ENCODE results near the gene LRRC37A3. TPM values are rescaled to one million over a fixed set of nuclear protein-coding genes. Genes with fewer than 3 reads are reported as not detected.
"Not testable (repeated sequence)": the region's sequence is repeated elsewhere in the genome, so short reads cannot be mapped to it uniquely, and the experiment has no call there.

The LRRC37A3 gene
- total RNA-seq, 6 experiments from 2014 or later = 1.0 to 3.2 (median 2.8) TPM

DNA sequence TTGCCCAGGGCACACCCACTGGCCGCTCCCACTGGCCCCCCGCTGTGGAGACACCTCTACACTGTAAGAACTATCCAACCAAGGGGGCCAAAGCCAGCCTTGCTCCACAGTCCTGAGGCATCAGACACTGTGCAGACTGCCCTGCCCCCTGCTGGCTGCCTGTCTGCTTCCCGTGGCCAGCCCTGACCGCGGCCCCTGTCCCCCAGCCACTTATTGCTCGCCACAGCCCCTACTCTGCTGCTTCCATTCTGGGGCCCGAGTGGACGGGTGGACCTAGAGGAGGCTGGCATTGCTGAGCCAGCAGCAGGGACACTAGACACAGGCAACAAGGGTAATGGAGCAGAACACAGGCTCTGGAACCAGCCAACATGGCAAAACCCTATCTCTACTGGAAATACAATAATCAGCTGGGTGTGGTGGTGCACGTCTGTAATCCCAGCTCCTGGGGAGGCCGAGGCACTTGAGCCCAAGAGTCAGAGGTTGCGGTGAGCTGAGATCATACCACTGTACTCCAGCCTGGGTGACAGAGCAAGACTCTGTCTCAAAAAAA, 19.7 kb upstream of the LRRC37A3 start:
- H3K36me3 Mint-ChIP-seq (ENCODE audit: low read depth) = no peaks in the 10 kb centered on the region
- no peak overlapping the region for H3K27ac Mint-ChIP-seq
- H3K4me1 Mint-ChIP-seq (ENCODE audit: low read depth) = no peaks in the 10 kb centered on the region
- peaks cover 3% of the 10 kb centered on the region for H3K27me3 Mint-ChIP-seq (ENCODE audit: insufficient read depth)
- no peaks in the 10 kb centered on the region for H3K9me3 Mint-ChIP-seq
- TF ChIP-seq, protein P1, sequence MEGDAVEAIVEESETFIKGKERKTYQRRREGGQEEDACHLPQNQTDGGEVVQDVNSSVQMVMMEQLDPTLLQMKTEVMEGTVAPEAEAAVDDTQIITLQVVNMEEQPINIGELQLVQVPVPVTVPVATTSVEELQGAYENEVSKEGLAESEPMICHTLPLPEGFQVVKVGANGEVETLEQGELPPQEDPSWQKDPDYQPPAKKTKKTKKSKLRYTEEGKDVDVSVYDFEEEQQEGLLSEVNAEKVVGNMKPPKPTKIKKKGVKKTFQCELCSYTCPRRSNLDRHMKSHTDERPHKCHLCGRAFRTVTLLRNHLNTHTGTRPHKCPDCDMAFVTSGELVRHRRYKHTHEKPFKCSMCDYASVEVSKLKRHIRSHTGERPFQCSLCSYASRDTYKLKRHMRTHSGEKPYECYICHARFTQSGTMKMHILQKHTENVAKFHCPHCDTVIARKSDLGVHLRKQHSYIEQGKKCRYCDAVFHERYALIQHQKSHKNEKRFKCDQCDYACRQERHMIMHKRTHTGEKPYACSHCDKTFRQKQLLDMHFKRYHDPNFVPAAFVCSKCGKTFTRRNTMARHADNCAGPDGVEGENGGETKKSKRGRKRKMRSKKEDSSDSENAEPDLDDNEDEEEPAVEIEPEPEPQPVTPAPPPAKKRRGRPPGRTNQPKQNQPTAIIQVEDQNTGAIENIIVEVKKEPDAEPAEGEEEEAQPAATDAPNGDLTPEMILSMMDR (IDR thresholded peaks at IDR 0.05) = peak; percentile 87
- DNase-seq = peak; percentile 10
- H3K4me3 Mint-ChIP-seq = no peak overlapping the region

DNA sequence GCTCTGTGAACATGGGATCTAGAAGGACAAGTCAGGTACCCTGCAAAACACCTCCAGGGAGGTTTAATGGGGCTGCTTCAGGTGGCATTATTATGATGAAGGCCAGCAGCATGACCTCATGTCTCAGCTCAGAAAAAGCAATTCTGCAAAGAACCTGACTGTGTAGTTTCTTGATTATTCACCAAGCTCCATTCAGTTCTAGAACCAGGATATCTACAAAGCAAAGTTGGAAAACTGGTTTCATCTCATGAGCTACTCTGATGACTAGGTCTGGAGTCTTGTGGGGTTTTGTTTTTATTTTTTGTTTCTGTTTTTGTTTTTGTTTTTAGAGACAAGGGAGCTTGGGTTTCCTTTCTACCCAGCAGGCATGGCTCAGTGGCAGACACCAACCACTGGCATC, 19.0 kb upstream of the LRRC37A3 start:
- no peak overlapping the region for H3K27ac Mint-ChIP-seq
- no peak overlapping the region for H3K4me3 Mint-ChIP-seq
- peaks cover 3% of the 10 kb centered on the region for H3K27me3 Mint-ChIP-seq (ENCODE audit: insufficient read depth)

DNA sequence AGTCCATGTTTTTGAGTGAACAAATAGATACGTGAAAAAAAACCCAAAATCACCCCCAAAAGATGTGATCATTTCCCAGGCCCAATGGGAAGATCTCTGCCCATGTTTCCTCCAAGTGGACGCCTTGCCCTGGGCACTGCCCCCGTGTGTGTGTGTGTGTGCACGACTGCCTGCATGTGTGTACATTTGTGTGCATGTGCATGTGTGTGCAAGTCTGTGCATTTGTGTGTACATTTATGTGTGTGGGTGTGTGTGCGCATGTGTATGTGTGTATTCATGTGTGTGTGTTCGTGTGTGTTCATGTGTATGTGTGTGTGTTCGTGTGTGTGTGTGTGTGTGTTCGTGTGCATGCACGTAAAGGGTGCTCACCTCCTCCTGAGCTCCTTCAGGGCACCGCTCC, 16.8 kb upstream of the LRRC37A3 start:
- Mint-ChIP-seq H3K27ac (no peak overlapping the region), H3K9me3 (no peaks in the 10 kb centered on the region), H3K36me3 (ENCODE audit: low read depth) (no peaks in the 10 kb centered on the region), H3K4me3 (no peak overlapping the region), H3K4me1 (ENCODE audit: low read depth) (peaks cover under 1% of the 10 kb centered on the region), H3K27me3 (ENCODE audit: insufficient read depth) (peaks cover 3% of the 10 kb centered on the region)
- TF ChIP-seq, protein P1 (IDR thresholded peaks at IDR 0.05) = no peak
- DNase-seq = no peak

More for the DNA sequence above, 19.0 kb upstream of the LRRC37A3 start:
- no peaks in the 10 kb centered on the region for H3K36me3 Mint-ChIP-seq (ENCODE audit: low read depth)
- H3K4me1 Mint-ChIP-seq (ENCODE audit: low read depth) = no peaks in the 10 kb centered on the region
- no peaks in the 10 kb centered on the region for H3K9me3 Mint-ChIP-seq
- DNase-seq = no peak
- TF ChIP-seq, protein P1 (IDR thresholded peaks at IDR 0.05) = no peak

DNA sequence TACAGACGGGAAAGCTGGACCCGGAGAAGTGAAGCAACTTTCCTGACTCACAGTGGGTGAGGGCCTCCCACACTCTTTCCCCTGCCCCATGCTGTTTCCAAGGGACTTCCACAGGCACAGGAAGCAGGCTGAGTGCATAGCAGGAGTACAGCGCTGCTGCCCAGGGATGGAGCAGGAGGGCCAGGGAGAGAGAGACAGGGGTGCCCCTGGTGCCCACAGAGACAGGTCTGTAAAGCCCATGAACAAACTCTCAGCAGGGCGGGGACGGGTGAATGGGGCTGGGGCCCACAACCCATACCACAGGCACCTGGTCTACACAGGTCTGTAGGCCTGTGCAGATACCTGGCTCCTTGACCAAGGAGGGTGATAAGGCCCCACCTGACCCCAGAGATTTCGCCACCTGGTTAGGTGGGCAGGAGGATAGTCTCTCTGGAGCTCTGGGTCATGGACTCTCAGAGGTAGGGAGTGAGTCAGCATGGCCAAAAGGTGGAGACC, 15.1 kb upstream of the LRRC37A3 start:
- not testable (repeated sequence) for H3K36me3 Mint-ChIP-seq (ENCODE audit: low read depth); H3K9me3 Mint-ChIP-seq; DNase-seq; H3K27ac Mint-ChIP-seq; H3K4me3 Mint-ChIP-seq; H3K27me3 Mint-ChIP-seq (ENCODE audit: insufficient read depth)
- peaks cover 17% of the 10 kb centered on the region for H3K4me1 Mint-ChIP-seq (ENCODE audit: low read depth)

DNA sequence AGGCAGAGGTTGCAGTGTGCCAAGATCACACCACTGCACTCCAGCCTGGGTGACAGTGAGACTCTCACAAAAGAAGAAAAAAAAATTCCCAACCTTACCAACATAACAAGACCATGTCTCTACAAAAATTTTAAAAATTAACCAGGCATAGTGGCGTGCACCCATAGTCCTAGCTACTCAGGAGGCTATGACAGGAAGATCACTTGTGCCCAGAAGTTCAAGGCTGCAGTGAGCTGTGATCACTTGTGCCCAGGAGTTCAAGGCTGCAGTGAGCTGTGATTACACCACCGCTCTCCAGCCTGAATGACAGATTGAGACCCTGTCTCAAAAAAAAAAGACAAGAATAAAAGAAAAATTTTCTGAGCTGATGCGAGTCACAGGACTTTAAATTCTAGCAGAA, 13.6 kb upstream of the LRRC37A3 start:
- H3K4me3 Mint-ChIP-seq; H3K36me3 Mint-ChIP-seq (ENCODE audit: low read depth): not testable (repeated sequence)

DNA sequence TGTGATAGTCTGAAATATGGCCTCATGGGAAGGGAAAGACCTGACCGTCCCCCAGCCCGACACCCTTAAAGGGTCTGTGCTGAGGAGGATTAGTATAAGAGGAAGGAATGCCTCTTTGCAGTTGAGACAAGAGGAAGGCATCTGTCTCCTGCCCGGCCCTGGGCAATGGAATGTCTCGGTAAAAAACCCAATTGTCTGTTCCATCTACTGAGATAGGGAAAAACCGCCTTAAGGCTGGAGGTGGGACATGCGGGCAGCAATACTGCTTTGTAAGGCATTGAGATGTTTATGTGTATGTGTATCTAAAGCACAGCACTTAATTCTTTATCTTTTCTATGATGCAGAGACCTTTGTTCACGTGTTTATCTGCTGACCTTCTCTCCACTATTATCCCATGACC, 11.1 kb upstream of the LRRC37A3 start:
- not testable (repeated sequence) for DNase-seq; H3K27me3 Mint-ChIP-seq (ENCODE audit: insufficient read depth); H3K4me3 Mint-ChIP-seq; H3K27ac Mint-ChIP-seq; H3K36me3 Mint-ChIP-seq (ENCODE audit: low read depth); H3K9me3 Mint-ChIP-seq
- peaks cover 42% of the 10 kb centered on the region for H3K4me1 Mint-ChIP-seq (ENCODE audit: low read depth)

More for the DNA sequence above, 13.6 kb upstream of the LRRC37A3 start:
- not testable (repeated sequence) for H3K9me3 Mint-ChIP-seq; DNase-seq; H3K27me3 Mint-ChIP-seq (ENCODE audit: insufficient read depth); H3K27ac Mint-ChIP-seq
- H3K4me1 Mint-ChIP-seq (ENCODE audit: low read depth) = peaks cover 26% of the 10 kb centered on the region

DNA sequence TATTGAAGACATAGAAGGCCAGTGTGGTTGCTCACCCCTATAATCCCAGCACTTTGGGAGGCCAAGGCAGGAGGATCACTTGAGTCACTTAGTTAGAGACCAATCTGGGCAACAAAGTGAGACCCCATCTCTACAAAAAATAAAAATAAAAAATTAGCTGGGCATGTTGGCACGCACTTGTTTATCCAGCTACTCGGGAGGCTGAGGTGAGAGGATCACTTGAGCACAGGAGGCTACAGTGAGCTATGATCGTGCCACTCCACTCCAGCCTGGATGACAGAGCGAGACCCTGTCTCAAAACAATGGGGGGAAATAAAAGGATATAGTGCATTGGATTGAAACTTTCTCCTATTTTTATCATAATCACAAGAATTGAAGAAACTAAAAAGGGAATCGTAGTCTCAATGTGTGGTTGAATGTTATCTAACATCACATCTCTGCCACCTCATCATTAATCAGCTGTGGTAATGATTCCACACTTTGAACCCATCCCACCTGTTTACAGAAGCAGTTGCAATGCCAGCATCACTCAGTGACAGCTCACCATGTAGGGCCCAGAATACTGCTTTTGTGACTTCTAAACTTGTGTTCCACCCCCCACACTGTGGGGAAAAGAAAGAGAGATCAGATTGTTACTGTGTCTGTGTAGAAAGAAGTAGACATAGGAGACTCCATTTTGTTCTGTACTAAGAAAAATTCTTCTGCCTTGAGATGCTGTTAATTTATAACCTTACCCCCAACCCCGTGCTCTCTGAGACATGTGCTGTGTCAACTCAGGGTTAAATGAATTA, 10.3 kb upstream of the LRRC37A3 start:
- DNase-seq = peak; percentile 64
- H3K9me3 Mint-ChIP-seq; H3K27me3 Mint-ChIP-seq (ENCODE audit: insufficient read depth); H3K36me3 Mint-ChIP-seq (ENCODE audit: low read depth); H3K4me3 Mint-ChIP-seq: not testable (repeated sequence)
- H3K4me1 Mint-ChIP-seq (ENCODE audit: low read depth) = peaks cover 42% of the 10 kb centered on the region
- H3K27ac Mint-ChIP-seq = peak overlapping the region; percentile 12; the same call in 1 of the 2 replicates

DNA sequence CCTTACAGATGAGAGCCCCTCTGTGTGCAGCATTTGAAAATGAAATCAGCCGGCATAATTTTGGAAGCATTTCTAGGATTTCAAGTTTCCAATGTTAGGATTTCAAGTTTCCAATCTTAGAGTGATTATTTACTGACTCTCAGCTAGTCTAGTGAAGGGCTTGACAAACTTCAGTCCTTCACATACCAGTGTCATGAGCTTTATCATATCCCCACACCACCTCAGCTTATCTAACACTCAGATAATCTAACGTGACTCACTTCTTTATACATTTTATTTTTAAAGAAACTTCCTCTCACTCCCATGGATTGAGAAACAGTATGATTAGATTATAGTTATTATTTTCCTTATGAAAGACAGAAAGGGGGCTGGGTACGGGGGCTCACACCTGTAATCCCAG, 9.4 kb upstream of the LRRC37A3 start:
- H3K4me3 Mint-ChIP-seq; H3K36me3 Mint-ChIP-seq (ENCODE audit: low read depth); H3K27me3 Mint-ChIP-seq (ENCODE audit: insufficient read depth); H3K9me3 Mint-ChIP-seq; DNase-seq: not testable (repeated sequence)
- Mint-ChIP-seq H3K27ac (peak overlapping the region; percentile 10; the same call in 1 of the 2 replicates), H3K4me1 (ENCODE audit: low read depth) (peaks cover 42% of the 10 kb centered on the region)

Data from HFFc6 (cell line).